Measurements from ENCODE around the gene OR2F1.
"Not testable (repeated sequence)": the region's sequence is repeated elsewhere in the genome, so short reads cannot be mapped to it uniquely, and the experiment has no call there.

DNA sequence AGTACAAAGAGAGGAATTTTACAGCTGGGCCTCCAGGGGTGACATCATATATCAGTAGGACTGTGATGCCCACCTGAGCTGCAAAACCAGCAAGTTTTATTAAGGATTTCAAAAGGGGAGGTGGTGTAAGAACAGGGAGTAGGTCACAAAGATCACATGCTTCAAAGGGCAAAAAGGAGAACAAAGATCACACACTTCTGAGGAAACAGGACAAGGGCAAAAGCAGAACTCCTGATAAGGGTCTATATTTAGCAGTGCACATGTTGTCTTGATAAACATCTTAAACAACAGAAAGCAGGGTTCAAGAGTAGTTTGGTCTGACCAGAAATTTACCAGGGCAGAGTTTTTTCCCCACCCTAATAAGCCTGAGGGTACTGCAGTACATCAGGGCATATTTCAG, 55.4 kb downstream of the OR2F1 start:
- TF ChIP-seq, protein P1, sequence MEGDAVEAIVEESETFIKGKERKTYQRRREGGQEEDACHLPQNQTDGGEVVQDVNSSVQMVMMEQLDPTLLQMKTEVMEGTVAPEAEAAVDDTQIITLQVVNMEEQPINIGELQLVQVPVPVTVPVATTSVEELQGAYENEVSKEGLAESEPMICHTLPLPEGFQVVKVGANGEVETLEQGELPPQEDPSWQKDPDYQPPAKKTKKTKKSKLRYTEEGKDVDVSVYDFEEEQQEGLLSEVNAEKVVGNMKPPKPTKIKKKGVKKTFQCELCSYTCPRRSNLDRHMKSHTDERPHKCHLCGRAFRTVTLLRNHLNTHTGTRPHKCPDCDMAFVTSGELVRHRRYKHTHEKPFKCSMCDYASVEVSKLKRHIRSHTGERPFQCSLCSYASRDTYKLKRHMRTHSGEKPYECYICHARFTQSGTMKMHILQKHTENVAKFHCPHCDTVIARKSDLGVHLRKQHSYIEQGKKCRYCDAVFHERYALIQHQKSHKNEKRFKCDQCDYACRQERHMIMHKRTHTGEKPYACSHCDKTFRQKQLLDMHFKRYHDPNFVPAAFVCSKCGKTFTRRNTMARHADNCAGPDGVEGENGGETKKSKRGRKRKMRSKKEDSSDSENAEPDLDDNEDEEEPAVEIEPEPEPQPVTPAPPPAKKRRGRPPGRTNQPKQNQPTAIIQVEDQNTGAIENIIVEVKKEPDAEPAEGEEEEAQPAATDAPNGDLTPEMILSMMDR (IDR thresholded peaks at IDR 0.05): not testable (repeated sequence)
- TF ChIP-seq POLR2A (IDR thresholded peaks at IDR 0.05): not testable (repeated sequence)
